ENCODE measurements around the gene TNFRSF8.

The TNFRSF8 gene

GRCh38 chr1:12141163-12141850 is 78.2 kb downstream of the TNFRSF8 start:
- ChIA-PET POLR2A (ENCODE audit: low non-redundant PET) (no interaction called here), CTCF (interaction anchor here (0.6 to 0.7 kb wide), 2 partner anchors 16 to 78 kb away, joined by 3 read pairs; no protein-coding TSS in a partner anchor)
- no peak for DNase-seq (ENCODE audit: low spot score)
- no peak overlapping the region for H3K27ac ChIP-seq
- no peak for TF ChIP-seq CTCF (conservative IDR thresholded peaks at IDR 0.05; ENCODE audit: low read depth)

GRCh38 chr1:12142141-12142823 is 79.2 kb downstream of the TNFRSF8 start:
- no peak for TF ChIP-seq CTCF (conservative IDR thresholded peaks at IDR 0.05; ENCODE audit: low read depth)
- ChIA-PET CTCF (interaction anchor here (0.7 kb wide), 1 partner anchor 15 kb away, joined by 3 read pairs; no protein-coding TSS in a partner anchor), POLR2A (ENCODE audit: low non-redundant PET) (no interaction called here)
- peak overlapping the region; percentile 95 for H3K27ac ChIP-seq
- no peak for DNase-seq (ENCODE audit: low spot score)

GRCh38 chr1:12142891-12143630 is 80.0 kb downstream of the TNFRSF8 start:
- POLR2A ChIA-PET (ENCODE audit: low non-redundant PET) = no interaction called here
- no peak for TF ChIP-seq CTCF (conservative IDR thresholded peaks at IDR 0.05; ENCODE audit: low read depth)

GRCh38 chr1:12143631-12144155 is 80.6 kb downstream of the TNFRSF8 start:
- DNase-seq (ENCODE audit: low spot score) = peak; percentile 92
- H3K27ac ChIP-seq = peak overlapping the region; percentile 95
- POLR2A ChIA-PET (ENCODE audit: low non-redundant PET) = no interaction called here
- no peak for TF ChIP-seq CTCF (conservative IDR thresholded peaks at IDR 0.05; ENCODE audit: low read depth)
- CTCF ChIA-PET = interaction anchor here (1.0 kb wide), 1 partner anchor 19 kb away, joined by 6 read pairs; no protein-coding TSS in a partner anchor

More at GRCh38 chr1:12142891-12143630, 80.0 kb downstream of the TNFRSF8 start:
- CTCF ChIA-PET = interaction anchor here (1.0 kb wide), 1 partner anchor 18 kb away, joined by 6 read pairs; no protein-coding TSS in a partner anchor
- peak overlapping the region; percentile 95 for H3K27ac ChIP-seq
- no peak for DNase-seq (ENCODE audit: low spot score)

GRCh38 chr1:12144236-12144635 is 81.1 kb downstream of the TNFRSF8 start:
- ChIA-PET POLR2A (ENCODE audit: low non-redundant PET) (no interaction called here), CTCF (interaction anchor here (1.0 kb wide), 1 partner anchor 19 kb away, joined by 6 read pairs; no protein-coding TSS in a partner anchor)

More at GRCh38 chr1:12144236-12144635, 81.1 kb downstream of the TNFRSF8 start:
- peak overlapping the region; percentile 95 for H3K27ac ChIP-seq
- no peak for TF ChIP-seq CTCF (conservative IDR thresholded peaks at IDR 0.05; ENCODE audit: low read depth)
- DNase-seq (ENCODE audit: low spot score) = no peak

Measured in RWPE1 (cell line).